Measurements from ENCODE around the gene ABCG8.
"Not testable (repeated sequence)": the region's sequence is repeated elsewhere in the genome, so short reads cannot be mapped to it uniquely, and the experiment has no call there.

Gene ABCG8

GRCh38 chr2:43906448-43907109 lies 67.8 kb downstream of the ABCG8 start:
- TF ChIP-seq, protein P1, sequence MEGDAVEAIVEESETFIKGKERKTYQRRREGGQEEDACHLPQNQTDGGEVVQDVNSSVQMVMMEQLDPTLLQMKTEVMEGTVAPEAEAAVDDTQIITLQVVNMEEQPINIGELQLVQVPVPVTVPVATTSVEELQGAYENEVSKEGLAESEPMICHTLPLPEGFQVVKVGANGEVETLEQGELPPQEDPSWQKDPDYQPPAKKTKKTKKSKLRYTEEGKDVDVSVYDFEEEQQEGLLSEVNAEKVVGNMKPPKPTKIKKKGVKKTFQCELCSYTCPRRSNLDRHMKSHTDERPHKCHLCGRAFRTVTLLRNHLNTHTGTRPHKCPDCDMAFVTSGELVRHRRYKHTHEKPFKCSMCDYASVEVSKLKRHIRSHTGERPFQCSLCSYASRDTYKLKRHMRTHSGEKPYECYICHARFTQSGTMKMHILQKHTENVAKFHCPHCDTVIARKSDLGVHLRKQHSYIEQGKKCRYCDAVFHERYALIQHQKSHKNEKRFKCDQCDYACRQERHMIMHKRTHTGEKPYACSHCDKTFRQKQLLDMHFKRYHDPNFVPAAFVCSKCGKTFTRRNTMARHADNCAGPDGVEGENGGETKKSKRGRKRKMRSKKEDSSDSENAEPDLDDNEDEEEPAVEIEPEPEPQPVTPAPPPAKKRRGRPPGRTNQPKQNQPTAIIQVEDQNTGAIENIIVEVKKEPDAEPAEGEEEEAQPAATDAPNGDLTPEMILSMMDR (IDR thresholded peaks at IDR 0.05): no peak
- Mint-ChIP-seq H3K27ac (peak overlapping the region; percentile 5), H3K27me3 (ENCODE audit: low read depth, poor library complexity) (no peaks in the 10 kb centered on the region), H3K9me3 (no peaks in the 10 kb centered on the region), H3K36me3 (ENCODE audit: low read depth) (peaks cover 71% of the 10 kb centered on the region), H3K4me3 (no peak overlapping the region), H3K4me1 (no peaks in the 10 kb centered on the region)
- DNase-seq: no peak

- not testable (repeated sequence) for H3K4me3 Mint-ChIP-seq; DNase-seq; H3K9me3 Mint-ChIP-seq; H3K27me3 Mint-ChIP-seq (ENCODE audit: low read depth, poor library complexity); H3K4me1 Mint-ChIP-seq
- peak overlapping the region; percentile 80 for H3K27ac Mint-ChIP-seq
- peaks cover 75% of the 10 kb centered on the region for H3K36me3 Mint-ChIP-seq (ENCODE audit: low read depth)
Measured at GRCh38 chr2:43911136-43911790, 72.5 kb downstream of the ABCG8 start.

DNA sequence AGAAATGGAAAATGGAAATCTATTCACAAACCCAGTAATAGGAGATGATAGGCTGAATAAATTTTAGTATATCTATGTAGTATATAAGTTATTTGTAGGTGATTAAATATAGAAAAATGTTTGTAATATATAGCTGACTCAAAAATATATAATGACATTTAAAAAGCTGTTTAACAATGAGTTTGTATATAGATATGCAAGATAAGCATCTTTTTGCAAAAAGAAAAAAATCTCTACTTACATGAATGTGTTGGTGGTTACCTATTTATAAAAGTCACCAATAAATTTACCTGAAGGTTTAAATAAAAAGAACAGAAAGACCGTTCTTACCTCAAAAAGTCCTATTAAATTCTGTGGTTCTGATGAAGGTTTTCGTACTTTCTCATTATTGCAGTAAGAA lies 85.7 kb downstream of the ABCG8 start:
- TF ChIP-seq, protein P1 (IDR thresholded peaks at IDR 0.05): no peak
- Mint-ChIP-seq H3K36me3 (ENCODE audit: low read depth) (peaks cover 44% of the 10 kb centered on the region), H3K27me3 (ENCODE audit: low read depth, poor library complexity) (no peaks in the 10 kb centered on the region), H3K4me1 (no peaks in the 10 kb centered on the region), H3K4me3 (no peak overlapping the region), H3K27ac (no peak overlapping the region), H3K9me3 (no peaks in the 10 kb centered on the region)
- no peak for DNase-seq

DNA sequence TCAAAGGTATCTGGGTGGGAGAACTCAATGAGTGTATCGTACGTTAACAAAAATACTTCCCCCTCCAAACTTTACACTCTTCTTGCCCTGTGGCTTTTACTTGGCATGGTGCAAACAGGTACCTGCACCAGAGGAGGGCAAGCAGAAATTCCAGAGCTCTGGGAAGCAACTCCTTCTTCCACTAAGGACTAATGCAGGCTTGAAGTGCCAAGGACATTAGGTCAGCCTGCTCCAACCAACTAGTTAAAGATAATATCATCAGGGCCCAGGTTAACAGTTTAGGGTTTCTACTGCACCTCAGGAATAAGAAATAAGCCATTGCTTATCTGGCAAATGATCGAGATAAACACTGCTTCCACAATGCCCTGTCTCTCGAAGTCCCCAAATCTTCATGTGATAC lies 86.7 kb downstream of the ABCG8 start:
- no peak for DNase-seq
- H3K36me3 Mint-ChIP-seq (ENCODE audit: low read depth): peaks cover 50% of the 10 kb centered on the region
- no peak overlapping the region for H3K27ac Mint-ChIP-seq
- no peaks in the 10 kb centered on the region for H3K27me3 Mint-ChIP-seq (ENCODE audit: low read depth, poor library complexity)
- H3K4me3 Mint-ChIP-seq: no peak overlapping the region
- no peaks in the 10 kb centered on the region for H3K4me1 Mint-ChIP-seq
- TF ChIP-seq, protein P1 (IDR thresholded peaks at IDR 0.05): no peak
- H3K9me3 Mint-ChIP-seq: no peaks in the 10 kb centered on the region

DNA sequence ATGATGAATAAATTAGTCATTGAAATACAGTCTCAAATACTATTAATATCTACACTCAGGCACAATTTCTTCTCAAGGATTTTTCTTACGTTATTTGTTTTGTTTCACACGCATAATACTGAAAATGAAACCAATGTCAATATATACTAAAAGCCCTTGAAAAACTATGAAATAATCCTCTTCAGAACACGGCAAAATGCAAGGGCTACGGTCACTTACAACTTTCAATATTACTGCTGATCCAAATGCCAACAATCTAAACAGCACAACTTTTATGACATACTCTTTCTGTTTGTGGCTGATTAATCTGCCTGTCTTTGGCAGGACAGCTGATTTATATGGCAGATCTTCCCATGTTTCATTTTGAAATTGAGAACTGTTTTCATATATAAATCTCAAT lies 88.7 kb downstream of the ABCG8 start:
- Mint-ChIP-seq H3K9me3 (no peaks in the 10 kb centered on the region), H3K4me3 (no peak overlapping the region), H3K4me1 (no peaks in the 10 kb centered on the region), H3K27me3 (ENCODE audit: low read depth, poor library complexity) (no peaks in the 10 kb centered on the region), H3K36me3 (ENCODE audit: low read depth) (peaks cover 46% of the 10 kb centered on the region), H3K27ac (no peak overlapping the region)
- DNase-seq: no peak
- TF ChIP-seq, protein P1 (IDR thresholded peaks at IDR 0.05): no peak

DNA sequence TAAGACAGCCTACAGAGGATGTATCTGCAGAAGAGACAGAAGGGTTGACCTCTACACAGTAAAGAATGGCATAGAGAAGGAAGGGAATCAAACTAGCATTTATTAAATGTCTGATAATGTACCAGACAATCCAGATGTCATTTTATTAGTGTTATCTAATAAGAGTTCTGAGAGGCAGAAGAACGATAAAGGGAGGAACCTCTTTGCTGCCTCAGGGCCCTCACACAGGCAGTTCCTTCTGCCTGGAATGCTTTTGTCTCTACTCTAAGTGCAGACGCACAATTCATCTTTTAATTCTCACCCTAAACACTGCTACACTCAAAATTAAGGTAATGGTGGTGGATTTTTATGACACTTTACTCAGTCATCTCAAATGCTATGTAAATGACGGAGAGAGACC lies 92.5 kb downstream of the ABCG8 start:
- peaks cover 40% of the 10 kb centered on the region for H3K36me3 Mint-ChIP-seq (ENCODE audit: low read depth)
- DNase-seq: no peak
- H3K27ac Mint-ChIP-seq: no peak overlapping the region
- no peak overlapping the region for H3K4me3 Mint-ChIP-seq
- TF ChIP-seq, protein P1 (IDR thresholded peaks at IDR 0.05): no peak
- no peaks in the 10 kb centered on the region for H3K27me3 Mint-ChIP-seq (ENCODE audit: low read depth, poor library complexity)
- no peaks in the 10 kb centered on the region for H3K9me3 Mint-ChIP-seq
- H3K4me1 Mint-ChIP-seq: no peaks in the 10 kb centered on the region

All from nephron progenitor cell (in vitro differentiated cells).